ENCODE results near the gene ANP32D. TPM values are rescaled to one million over a fixed set of nuclear protein-coding genes. Genes with fewer than 3 reads are reported as not detected.
"Not testable (repeated sequence)": the region's sequence is repeated elsewhere in the genome, so short reads cannot be mapped to it uniquely, and the experiment has no call there.

The ANP32D gene
- total RNA-seq, 1 donor from 2014 or later: not detected

GRCh38 chr12:48506836-48507235, 34.5 kb downstream of the ANP32D start:
- not testable (repeated sequence) for ATAC-seq

- ATAC-seq: no peak
Measured at GRCh38 chr12:48508987-48509386, 36.6 kb downstream of the ANP32D start.

- ATAC-seq: no peak
Measured at GRCh38 chr12:48510111-48510510, 37.8 kb downstream of the ANP32D start.

GRCh38 chr12:48512855-48513254, 40.5 kb downstream of the ANP32D start:
- ATAC-seq: no peak

GRCh38 chr12:48514728-48515127, 42.4 kb downstream of the ANP32D start:
- ATAC-seq: no peak

- not testable (repeated sequence) for ATAC-seq
Measured at GRCh38 chr12:48520381-48520780, 48.0 kb downstream of the ANP32D start.

Other genes starting within 250 kb of the ANP32D start
- gene ZNF641, start 121.6 kb upstream of the ANP32D start, total RNA-seq: 6.5 TPM
- gene C12orf54, start 9.9 kb downstream of the ANP32D start, total RNA-seq: 8.5 TPM
- gene OR8S1, start 53.1 kb downstream of the ANP32D start, total RNA-seq: not detected
- gene LALBA, start 97.5 kb downstream of the ANP32D start, total RNA-seq: not detected
- gene KANSL2, start 209.7 kb downstream of the ANP32D start, total RNA-seq: 23.3 TPM
- gene CCNT1, start 244.1 kb downstream of the ANP32D start, total RNA-seq: 17.9 TPM